Gastroesophageal sphincter (tissue), 4 donors: ENCODE results near the gene USP17L5. TPM values are rescaled to one million over a fixed set of nuclear protein-coding genes. Genes with fewer than 3 reads are reported as not detected.
"Not testable (repeated sequence)": the region's sequence is repeated elsewhere in the genome, so short reads cannot be mapped to it uniquely, and the experiment has no call there.

Experiments used
- ATAC-seq: fragments of 150-250 bp; one replicate; pipeline ENCODE4 v1.9.1; 2016; ENCODE audit warnings: mild to moderate bottlenecking, moderate library complexity
- H3K27ac ChIP-seq, 4 donors: fragments of 200-600 bp; sonication (generic) in 3 of 4; 1 replicate in 3 of 4; 2 replicates in 1 of 4; pipeline ENCODE4 v1.5.1; 2016 to 2019
- H3K27me3 ChIP-seq: fragments of 200-600 bp; sonication (generic); one replicate; pipeline ENCODE4 v1.5.1; 2019
- H3K36me3 ChIP-seq, 2 donors: fragments of 200-600 bp; sonication (generic); one replicate each; pipeline ENCODE4 v1.5.1; 2019; ENCODE audit warnings: control low read depth in 1 of 2
- H3K4me1 ChIP-seq, 3 donors: fragments of 200-600 bp; sonication (generic); 1 replicate in 2 of 3; 2 replicates in 1 of 3; pipeline ENCODE4 v1.5.1; 2016 to 2019; ENCODE audit warnings: control low read depth in 2 of 3
- H3K4me3 ChIP-seq, 2 donors: fragments of 200-600 bp; sonication (generic); one replicate each; pipeline ENCODE4 v1.5.1; 2019; ENCODE audit warnings: mild to moderate bottlenecking in 1 of 2, moderate library complexity in 1 of 2
- H3K9me3 ChIP-seq, 3 donors: fragments of 200-600 bp; sonication (generic); one replicate each; pipeline ENCODE4 v1.5.1; 2017 to 2019; ENCODE audit warnings: control low read depth in 2 of 3
- WGBS, 2 donors: methylation state at CpG; one replicate each; pipeline ENCODE4 v1.1.5; 2018; ENCODE audit warnings: low coverage in 1 of 2; 5-methylcytosine and 5-hydroxymethylcytosine counted together
- total RNA-seq, 4 donors: library from RNA; depleted of rRNA; stranded (reverse); fragments of >200 nt; gene quantifications; one replicate each; pipeline ENCODE4 v1.1.0, GENCODE V29; 2016

USP17L5 gene
- not detected for total RNA-seq

- H3K4me3 ChIP-seq, H3K4me1 ChIP-seq, ATAC-seq, H3K27ac ChIP-seq, H3K27me3 ChIP-seq, H3K36me3 ChIP-seq, H3K9me3 ChIP-seq: not testable (repeated sequence)
- no CpG with 5 or more reads among the region's 15 CpGs for WGBS, 2 donors
Observed at GRCh38 chr4:9339103-9339502, at the start of gene USP17L5. USP17L5 (plus strand) TSS chr4:9339403; CDS start chr4:9339403, 0 bp downstream.

- not testable (repeated sequence) for H3K4me3 ChIP-seq, H3K27ac ChIP-seq, H3K36me3 ChIP-seq, H3K27me3 ChIP-seq, H3K9me3 ChIP-seq, ATAC-seq, H3K4me1 ChIP-seq
- 92 to 95% methylated on average over 4 of the region's 13 CpGs for WGBS, 2 donors
Observed at GRCh38 chr4:9324191-9324590, 15.0 kb upstream of the USP17L5 start.

GRCh38 chr4:9324865-9325264 is 14.3 kb upstream of the USP17L5 start, which contains the start of gene USP17L24:
USP17L24 (plus strand) TSS chr4:9325165; CDS start chr4:9325165, 0 bp downstream.
- H3K9me3 ChIP-seq, H3K27ac ChIP-seq, H3K4me1 ChIP-seq, H3K4me3 ChIP-seq, ATAC-seq, H3K27me3 ChIP-seq, H3K36me3 ChIP-seq: not testable (repeated sequence)
- WGBS, 2 donors: no CpG with 5 or more reads among the region's 15 CpGs

- H3K27ac ChIP-seq, H3K4me1 ChIP-seq, H3K36me3 ChIP-seq, H3K9me3 ChIP-seq, H3K27me3 ChIP-seq, ATAC-seq, H3K4me3 ChIP-seq: not testable (repeated sequence)
- WGBS, 2 donors: no CpG with 5 or more reads among the region's 15 CpGs
Observed at GRCh38 chr4:9329611-9330010, 9.6 kb upstream of the USP17L5 start, which contains the start of gene USP17L25. USP17L25 (plus strand) TSS chr4:9329911; CDS start chr4:9329911, 0 bp downstream.

GRCh38 chr4:9334358-9334757 is 4.8 kb upstream of the USP17L5 start, which contains the start of gene USP17L26:
USP17L26 (plus strand) TSS chr4:9334658; CDS start chr4:9334658, 0 bp downstream.
- not testable (repeated sequence) for H3K4me1 ChIP-seq, H3K36me3 ChIP-seq, ATAC-seq, H3K27me3 ChIP-seq, H3K9me3 ChIP-seq, H3K27ac ChIP-seq, H3K4me3 ChIP-seq
- no CpG with 5 or more reads among the region's 15 CpGs for WGBS, 2 donors

GRCh38 chr4:9343848-9344247 is 4.6 kb downstream of the USP17L5 start, which contains the start of gene USP17L27:
USP17L27 (plus strand) TSS chr4:9344148; CDS start chr4:9344148, 0 bp downstream.
- H3K36me3 ChIP-seq, H3K9me3 ChIP-seq, H3K27ac ChIP-seq, H3K4me3 ChIP-seq, H3K4me1 ChIP-seq, ATAC-seq, H3K27me3 ChIP-seq: not testable (repeated sequence)
- WGBS, 2 donors: no CpG with 5 or more reads among the region's 15 CpGs

GRCh38 chr4:9348593-9348992 is 9.4 kb downstream of the USP17L5 start, which contains the start of gene USP17L28:
USP17L28 (plus strand) TSS chr4:9348893; CDS start chr4:9348893, 0 bp downstream.
- not testable (repeated sequence) for H3K27me3 ChIP-seq, H3K4me1 ChIP-seq, H3K27ac ChIP-seq, H3K9me3 ChIP-seq, H3K4me3 ChIP-seq, ATAC-seq, H3K36me3 ChIP-seq
- WGBS, 2 donors: no CpG with 5 or more reads among the region's 15 CpGs

- H3K4me3 ChIP-seq, H3K27ac ChIP-seq, H3K36me3 ChIP-seq, H3K27me3 ChIP-seq, H3K9me3 ChIP-seq, H3K4me1 ChIP-seq, ATAC-seq: not testable (repeated sequence)
- no CpG with 5 or more reads among the region's 18 CpGs for WGBS, 2 donors
Observed at GRCh38 chr4:9350866-9351265, 11.7 kb downstream of the USP17L5 start.

- H3K9me3 ChIP-seq, H3K27ac ChIP-seq, H3K36me3 ChIP-seq, H3K4me3 ChIP-seq, ATAC-seq, H3K27me3 ChIP-seq, H3K4me1 ChIP-seq: not testable (repeated sequence)
- WGBS, 2 donors: no CpG with 5 or more reads among the region's 15 CpGs
Observed at GRCh38 chr4:9353338-9353737, 14.1 kb downstream of the USP17L5 start, which contains the start of gene USP17L29. USP17L29 (plus strand) TSS chr4:9353638; CDS start chr4:9353638, 0 bp downstream.

- H3K27me3 ChIP-seq, H3K36me3 ChIP-seq, ATAC-seq, H3K9me3 ChIP-seq, H3K4me1 ChIP-seq, H3K27ac ChIP-seq, H3K4me3 ChIP-seq: not testable (repeated sequence)
- WGBS, 2 donors: no CpG with 5 or more reads among the region's 15 CpGs
Observed at GRCh38 chr4:9362829-9363228, 23.6 kb downstream of the USP17L5 start, which contains the start of gene USP17L30. USP17L30 (plus strand) TSS chr4:9363129; CDS start chr4:9363129, 0 bp downstream.

- H3K9me3 ChIP-seq, H3K27me3 ChIP-seq, H3K4me1 ChIP-seq, H3K27ac ChIP-seq, H3K36me3 ChIP-seq, ATAC-seq, H3K4me3 ChIP-seq: not testable (repeated sequence)
- 67% methylated on average over 1 of the region's 1 CpG; no CpG with 5 or more reads in 1 of the 2 donors for WGBS, 2 donors
Observed at GRCh38 chr4:9379881-9380280, 40.7 kb downstream of the USP17L5 start.
